Adrenal gland (tissue), 5 donors: Measurements from ENCODE around the gene ZSCAN12.

Experiments used
- POLR2A ChIP-seq, 2 donors: fragments of 450-650 bp; IDR thresholded peaks; one replicate each; pipeline ENCODE4 v1.6.1; 2017; ENCODE audit warnings: antibody characterized with exemption in 2 of 2, mild to moderate bottlenecking in 2 of 2, moderate library complexity in 1 of 2
- TF ChIP-seq, protein P1 (sequence below), 6 experiments: fragments of 450-650 bp in 4 of 6; fragments of 200-600 bp in 2 of 6; sonication (generic) in 1 of 6; IDR thresholded peaks; 1 replicate in 5 of 6; 2 replicates in 1 of 6; pipeline versions ENCODE4 v1.5.1 to v1.8.0; 2016 to 2021; ENCODE audit warnings: antibody characterized with exemption in 6 of 6, mild to moderate bottlenecking in 2 of 6, moderate library complexity in 1 of 6
- donor health status: DM: no; HTN: no; CAD: no.

DNA sequence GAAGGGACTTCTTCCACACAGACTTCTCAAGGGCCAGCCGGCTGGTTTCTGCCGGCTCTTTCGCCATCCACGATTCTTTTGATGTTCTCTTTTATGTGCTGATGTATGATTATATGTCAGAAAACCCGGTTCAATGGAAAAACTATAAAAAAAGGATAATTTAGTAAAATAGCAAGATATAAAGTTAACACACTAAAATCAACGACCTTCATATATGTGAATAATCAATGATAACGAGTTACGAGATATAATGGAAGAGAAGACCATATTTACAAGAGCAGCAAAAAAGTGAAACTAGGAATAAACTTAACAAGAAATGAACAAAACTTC lies 540 bp upstream of the ZSCAN12 start:
- TF ChIP-seq, protein P1, sequence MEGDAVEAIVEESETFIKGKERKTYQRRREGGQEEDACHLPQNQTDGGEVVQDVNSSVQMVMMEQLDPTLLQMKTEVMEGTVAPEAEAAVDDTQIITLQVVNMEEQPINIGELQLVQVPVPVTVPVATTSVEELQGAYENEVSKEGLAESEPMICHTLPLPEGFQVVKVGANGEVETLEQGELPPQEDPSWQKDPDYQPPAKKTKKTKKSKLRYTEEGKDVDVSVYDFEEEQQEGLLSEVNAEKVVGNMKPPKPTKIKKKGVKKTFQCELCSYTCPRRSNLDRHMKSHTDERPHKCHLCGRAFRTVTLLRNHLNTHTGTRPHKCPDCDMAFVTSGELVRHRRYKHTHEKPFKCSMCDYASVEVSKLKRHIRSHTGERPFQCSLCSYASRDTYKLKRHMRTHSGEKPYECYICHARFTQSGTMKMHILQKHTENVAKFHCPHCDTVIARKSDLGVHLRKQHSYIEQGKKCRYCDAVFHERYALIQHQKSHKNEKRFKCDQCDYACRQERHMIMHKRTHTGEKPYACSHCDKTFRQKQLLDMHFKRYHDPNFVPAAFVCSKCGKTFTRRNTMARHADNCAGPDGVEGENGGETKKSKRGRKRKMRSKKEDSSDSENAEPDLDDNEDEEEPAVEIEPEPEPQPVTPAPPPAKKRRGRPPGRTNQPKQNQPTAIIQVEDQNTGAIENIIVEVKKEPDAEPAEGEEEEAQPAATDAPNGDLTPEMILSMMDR (IDR thresholded peaks at IDR 0.05): no peak
- TF ChIP-seq POLR2A (IDR thresholded peaks at IDR 0.05): no peak
